DND-41 (cell line): ENCODE measurements around the gene SGIP1.

Experiments
- ATAC-seq: fragments of 200-7000 bp; cut with Tn5 transposase; 3 replicates; pipeline ENCODE4 v1.9.1; 2021; ENCODE audit warnings: low read depth; ENCODE audit not compliant: insufficient read depth
- DNase-seq: peaks from one replicate; pipeline ENCODE4 v3.0.0-alpha.2; 2020
- H2AFZ ChIP-seq: 2 replicates; pipeline ENCODE4 v1.6.0; 2012; ENCODE audit warnings: low read depth, low read length
- H3K27ac ChIP-seq: 2 replicates; pipeline ENCODE4 v1.5.1; 2012; ENCODE audit warnings: low read length, inconsistent platforms
- H3K27me3 ChIP-seq: fragments of 200-600 bp; sonication (generic); 2 replicates; pipeline ENCODE4 v1.6.0; 2012; ENCODE audit warnings: low read length, mild to moderate bottlenecking, inconsistent platforms; ENCODE audit not compliant: insufficient read depth, poor library complexity
- H3K36me3 ChIP-seq: 2 replicates; pipeline ENCODE4 v1.5.1; 2012; ENCODE audit warnings: low read length, inconsistent platforms; ENCODE audit not compliant: insufficient read depth
- H3K4me1 ChIP-seq: 2 replicates; pipeline ENCODE4 v1.5.1; 2012; ENCODE audit warnings: mild to moderate bottlenecking, low read length; ENCODE audit not compliant: insufficient read depth
- H3K4me2 ChIP-seq: 2 replicates; pipeline ENCODE4 v1.6.0; 2012; ENCODE audit warnings: mild to moderate bottlenecking, moderate library complexity, low read length, inconsistent platforms; ENCODE audit not compliant: insufficient read depth
- H3K4me3 ChIP-seq, 2 experiments: fragments of 200-600 bp in 1 of 2; shearing (Covaris generic) in 1 of 2; 2 replicates each; pipeline ENCODE4 v1.5.1; 2012 to 2016; ENCODE audit warnings: inconsistent platforms in 2 of 2, low read length in 2 of 2, mild to moderate bottlenecking in 2 of 2, low read depth in 1 of 2, moderate library complexity in 1 of 2
- H3K79me2 ChIP-seq: 2 replicates; pipeline ENCODE4 v1.6.0; 2012; ENCODE audit warnings: low read length, inconsistent platforms; ENCODE audit not compliant: insufficient read depth
- H3K9ac ChIP-seq: 2 replicates; pipeline ENCODE4 v1.6.0; 2012; ENCODE audit warnings: low read depth, mild to moderate bottlenecking, inconsistent platforms, low read length, moderate library complexity
- H3K9me3 ChIP-seq: 2 replicates; pipeline ENCODE4 v1.5.1; 2012; ENCODE audit warnings: low read length, moderate library complexity, mild to moderate bottlenecking, inconsistent platforms; ENCODE audit not compliant: insufficient read depth, severe bottlenecking
- H4K20me1 ChIP-seq: 2 replicates; pipeline ENCODE4 v1.6.0; 2012; ENCODE audit warnings: low read length; ENCODE audit not compliant: insufficient read depth
- EZH2 ChIP-seq: IDR thresholded peaks from 3 replicates; pipeline ENCODE4 v1.6.1; 2012; ENCODE audit warnings: borderline replicate concordance, low read depth, mild to moderate bottlenecking, moderate library complexity, low read length, inconsistent platforms; ENCODE audit not compliant: severe bottlenecking
- TF ChIP-seq, protein P1 (sequence below): IDR thresholded peaks from 2 replicates; pipeline ENCODE4 v1.5.1; 2012; ENCODE audit warnings: borderline replicate concordance, low read length, moderate library complexity, mild to moderate bottlenecking; ENCODE audit not compliant: poor library complexity, severe bottlenecking; ENCODE audit errors: extremely low read depth

Gene SGIP1

DNA sequence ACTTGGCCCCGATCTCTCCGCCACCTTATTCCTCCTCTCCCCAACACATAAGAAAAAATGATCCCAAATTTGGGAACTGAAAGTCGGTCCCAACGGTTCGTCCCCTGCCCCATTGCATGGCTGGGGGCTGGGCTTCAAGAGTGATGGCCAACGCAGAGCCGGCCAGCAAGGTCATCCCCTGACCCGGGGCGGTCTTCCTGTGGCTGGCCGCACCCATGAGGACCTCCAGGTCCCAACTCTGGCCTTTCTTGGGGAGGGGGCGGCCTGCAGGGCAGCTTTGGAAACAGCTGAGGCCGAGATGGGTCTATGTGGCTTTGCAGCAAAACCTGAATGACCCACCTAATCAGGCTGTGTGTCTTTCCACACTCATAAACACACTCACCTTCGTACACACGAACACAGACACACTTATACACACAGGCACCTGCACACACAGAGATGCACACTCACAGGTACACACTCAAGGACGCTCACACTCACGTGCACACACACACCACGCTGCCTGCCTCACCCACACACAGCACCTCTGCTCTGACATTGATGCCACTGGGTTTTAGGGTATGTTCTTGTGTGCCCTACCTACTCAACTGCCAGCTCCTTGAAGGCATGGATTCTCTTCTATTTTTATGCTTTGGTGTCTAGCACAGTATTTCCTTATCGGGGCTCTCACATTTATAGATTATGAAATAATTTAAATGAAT, 218.9 kb downstream of the SGIP1 start:
- H3K36me3 ChIP-seq, result no peaks in the 10 kb centered on the region
- no peak overlapping the region for H3K4me3 ChIP-seq
- H2AFZ ChIP-seq, result no peak overlapping the region
- H4K20me1 ChIP-seq, result no peaks in the 10 kb centered on the region
- no peaks in the 10 kb centered on the region for H3K79me2 ChIP-seq
- no peak for ATAC-seq
- H3K4me2 ChIP-seq, result no peak overlapping the region
- no peaks in the 10 kb centered on the region for H3K4me1 ChIP-seq
- TF ChIP-seq, protein P1, sequence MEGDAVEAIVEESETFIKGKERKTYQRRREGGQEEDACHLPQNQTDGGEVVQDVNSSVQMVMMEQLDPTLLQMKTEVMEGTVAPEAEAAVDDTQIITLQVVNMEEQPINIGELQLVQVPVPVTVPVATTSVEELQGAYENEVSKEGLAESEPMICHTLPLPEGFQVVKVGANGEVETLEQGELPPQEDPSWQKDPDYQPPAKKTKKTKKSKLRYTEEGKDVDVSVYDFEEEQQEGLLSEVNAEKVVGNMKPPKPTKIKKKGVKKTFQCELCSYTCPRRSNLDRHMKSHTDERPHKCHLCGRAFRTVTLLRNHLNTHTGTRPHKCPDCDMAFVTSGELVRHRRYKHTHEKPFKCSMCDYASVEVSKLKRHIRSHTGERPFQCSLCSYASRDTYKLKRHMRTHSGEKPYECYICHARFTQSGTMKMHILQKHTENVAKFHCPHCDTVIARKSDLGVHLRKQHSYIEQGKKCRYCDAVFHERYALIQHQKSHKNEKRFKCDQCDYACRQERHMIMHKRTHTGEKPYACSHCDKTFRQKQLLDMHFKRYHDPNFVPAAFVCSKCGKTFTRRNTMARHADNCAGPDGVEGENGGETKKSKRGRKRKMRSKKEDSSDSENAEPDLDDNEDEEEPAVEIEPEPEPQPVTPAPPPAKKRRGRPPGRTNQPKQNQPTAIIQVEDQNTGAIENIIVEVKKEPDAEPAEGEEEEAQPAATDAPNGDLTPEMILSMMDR, result no peak
- no peak for TF ChIP-seq EZH2
- no peak for DNase-seq
- no peaks in the 10 kb centered on the region for H3K9me3 ChIP-seq
- H3K9ac ChIP-seq, result no peak overlapping the region
- no peak overlapping the region for H3K27ac ChIP-seq
- H3K27me3 ChIP-seq, result no peaks in the 10 kb centered on the region

DNA sequence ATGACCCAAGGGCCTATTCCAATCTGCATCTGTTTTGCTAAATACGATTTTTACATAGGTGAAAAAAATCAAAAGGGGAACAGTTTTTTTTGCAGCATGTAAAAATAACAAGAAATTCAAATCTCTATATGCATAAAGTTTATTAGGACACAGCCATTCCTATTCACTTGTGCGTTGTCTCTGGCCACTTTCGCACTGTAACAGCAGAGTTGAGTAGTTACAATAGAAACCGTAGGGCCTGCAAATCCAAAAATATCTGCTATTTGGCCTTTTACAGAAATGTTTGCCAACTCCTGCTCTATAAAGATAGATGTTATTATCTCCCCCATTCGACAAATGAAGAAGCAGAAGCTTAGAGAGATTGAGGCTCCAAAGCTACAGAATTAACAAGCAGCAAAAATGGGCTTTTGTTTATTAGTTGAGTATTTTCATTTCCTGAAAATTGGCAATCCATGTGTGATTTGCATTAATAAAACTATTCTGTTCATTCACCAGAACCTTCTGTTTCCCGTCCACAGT, 223.8 kb downstream of the SGIP1 start:
- Histone ChIP-seq H3K27me3 (no peaks in the 10 kb centered on the region), H3K27ac (no peak overlapping the region), H3K9me3 (peaks cover 2% of the 10 kb centered on the region), H3K4me1 (no peaks in the 10 kb centered on the region), H2AFZ (no peak overlapping the region), H3K36me3 (no peaks in the 10 kb centered on the region), H3K9ac (no peak overlapping the region), H3K79me2 (no peaks in the 10 kb centered on the region), H3K4me2 (no peak overlapping the region), H3K4me3 (no peak overlapping the region), H4K20me1 (no peaks in the 10 kb centered on the region)
- no peak for ATAC-seq
- no peak for DNase-seq
- no peak for TF ChIP-seq EZH2
- TF ChIP-seq, protein P1, result no peak

DNA sequence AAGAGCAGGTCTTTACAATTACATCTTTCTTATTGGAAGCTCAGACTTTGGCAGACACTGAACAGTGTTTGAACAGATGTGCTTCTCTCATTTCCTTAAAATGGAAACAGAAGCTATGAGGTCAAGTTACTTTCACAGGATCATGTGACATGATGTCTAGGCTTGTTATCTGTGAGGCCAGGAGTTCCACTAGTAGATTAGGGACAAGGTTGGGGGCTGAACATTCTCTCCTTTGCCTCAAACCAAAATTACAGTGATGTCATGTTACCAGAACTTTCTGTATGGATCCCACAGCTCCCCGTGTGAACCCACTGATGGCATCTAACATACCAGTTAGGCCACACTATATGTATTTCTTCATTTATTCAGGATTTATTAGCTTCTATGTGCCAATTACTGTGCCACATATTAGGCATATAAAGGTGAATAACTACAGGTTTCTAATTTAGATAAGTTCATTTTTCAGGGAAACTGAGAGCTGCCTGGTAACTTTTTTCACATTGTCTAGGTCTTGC, 224.3 kb downstream of the SGIP1 start:
- H3K4me2 ChIP-seq, result no peak overlapping the region
- H3K36me3 ChIP-seq, result no peaks in the 10 kb centered on the region
- H3K79me2 ChIP-seq, result no peaks in the 10 kb centered on the region
- no peak overlapping the region for H2AFZ ChIP-seq
- H3K4me1 ChIP-seq, result no peaks in the 10 kb centered on the region
- H3K9ac ChIP-seq, result no peak overlapping the region
- DNase-seq (no peak), ATAC-seq (no peak)
- no peak for TF ChIP-seq EZH2
- TF ChIP-seq, protein P1, result no peak
- H3K27ac ChIP-seq, result no peak overlapping the region
- H3K4me3 ChIP-seq, result no peak overlapping the region
- H4K20me1 ChIP-seq, result no peaks in the 10 kb centered on the region
- peaks cover 7% of the 10 kb centered on the region for H3K9me3 ChIP-seq
- H3K27me3 ChIP-seq, result no peaks in the 10 kb centered on the region
